ENCODE results near the gene UBE4B. TPM values are rescaled to one million over a fixed set of nuclear protein-coding genes. Genes with fewer than 3 reads are reported as not detected.

Gene UBE4B
- total and polyA plus RNA-seq, 2 of the 4 experiments (the other 2 are of a cell fraction) = 26.5 to 39.3 TPM

DNA sequence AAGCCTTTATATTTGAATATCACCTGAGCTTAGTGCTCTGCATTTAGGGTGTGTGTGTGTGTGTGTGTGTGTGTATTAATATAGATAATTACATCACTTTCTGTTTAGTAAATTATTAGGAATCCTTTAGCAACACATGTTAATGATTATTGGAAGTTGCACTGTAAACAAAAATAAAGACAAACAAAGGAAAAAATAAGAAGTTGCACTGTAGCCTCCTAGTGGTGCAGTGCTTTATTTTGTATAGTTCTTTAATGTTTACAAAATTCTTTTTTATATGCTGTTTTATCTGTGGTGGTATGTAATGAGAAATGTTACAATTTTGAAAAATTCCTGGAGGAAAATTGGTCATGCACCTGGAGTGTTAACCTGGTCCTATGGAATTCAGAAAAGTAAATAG, 69.2 kb downstream of the UBE4B start:
- no peak overlapping the region for H2AFZ ChIP-seq (replicated peaks; ENCODE audit: low read length, poor library complexity)
- no peak overlapping the region for H2AK5ac ChIP-seq (ENCODE audit: low read depth, low read length)
- no peaks in the 10 kb centered on the region for H3K27me3 ChIP-seq (ENCODE audit: control insufficient read depth, insufficient read depth, low read length)
- H2AK9ac ChIP-seq (replicated peaks; ENCODE audit: low read depth, low read length, poor library complexity) = no peak overlapping the region
- no peak overlapping the region for H3K27ac ChIP-seq (ENCODE audit: insufficient read depth, low read length)
- dilution Hi-C loops (cut with HindIII; ENCODE audit: low sequenced_read_pairs, unreplicated experiment) (no loop called here), intact Hi-C loops (cut with micrococcal nuclease) (no loop called here), in situ Hi-C loops (cut with MboI; ENCODE audit: low sequenced_read_pairs) (no loop called here)
- H4K8ac ChIP-seq (ENCODE audit: low read depth in 2 of 2, low read length in 2 of 2) = no peak overlapping the region
- BruUV-seq (replicated peaks) = no TSS peak
- H3K36me3 ChIP-seq (ENCODE audit: control insufficient read depth, insufficient read depth, low read length) = peaks cover 29% of the 10 kb centered on the region
- no peak overlapping the region for H2BK20ac ChIP-seq (ENCODE audit: low read depth, low read length)
- H3K9ac ChIP-seq (ENCODE audit: low read depth, low read length) = no peak overlapping the region
- no peak overlapping the region for H2BK15ac ChIP-seq (ENCODE audit: low read depth, low read length)
- no peak overlapping the region for H3K23ac ChIP-seq (ENCODE audit: low read depth, low read length)
- H3K9me1 ChIP-seq (ENCODE audit: insufficient read depth, low read length) = peaks cover 7% of the 10 kb centered on the region; the same call in 1 of the 2 replicates
- H3K79me1 ChIP-seq (ENCODE audit: low read depth in 1 of 2, low read length in 2 of 2) = peaks cover 5 to 9% of the 10 kb centered on the region in 2 experiments
- H3K56ac ChIP-seq (ENCODE audit: extremely low read depth, insufficient read depth, low read length) = no peak overlapping the region
- no peak overlapping the region for H3K4me3 ChIP-seq (ENCODE audit: insufficient read depth, low read depth, low read length)
- no peaks in the 10 kb centered on the region for H4K20me1 ChIP-seq (ENCODE audit: insufficient read depth, low read length)
- no peak overlapping the region for H3K4me2 ChIP-seq (ENCODE audit: low read depth, low read length)
- no peaks in the 10 kb centered on the region for H3K9me3 ChIP-seq (ENCODE audit: control insufficient read depth, insufficient read depth, low read length)
- no peak overlapping the region for H3K14ac ChIP-seq (replicated peaks; ENCODE audit: low read depth, low read length)
- no peak overlapping the region for H4K5ac ChIP-seq (ENCODE audit: low read depth, low read length)
- ATAC-seq (ENCODE audit: low read depth) (no peak), DNase-seq (no peak)
- no peak overlapping the region for H2BK120ac ChIP-seq (ENCODE audit: low read depth, low read length)
- H4K91ac ChIP-seq (ENCODE audit: insufficient read depth, low read depth, low read length) = no peak overlapping the region
- CTCF ChIA-PET = no interaction called here
- H3K18ac ChIP-seq (ENCODE audit: low read depth, low read length) = no peak overlapping the region
- H3K4ac ChIP-seq (ENCODE audit: low read depth, low read length) = no peak overlapping the region
- no peaks in the 10 kb centered on the region for H3K4me1 ChIP-seq (ENCODE audit: control insufficient read depth, insufficient read depth, low read length)
- H2BK5ac ChIP-seq (ENCODE audit: low read depth, low read length, poor library complexity, severe bottlenecking) = no peak overlapping the region
- TF ChIP-seq BHLHE40 (IDR thresholded peaks at IDR 0.05; ENCODE audit: low read depth, low read length) = no peak
- TF ChIP-seq CTCF (conservative IDR thresholded peaks at IDR 0.05; ENCODE audit: low read depth, low read length) = peak; percentile 25
- POLR2A ChIA-PET (ENCODE audit: unreplicated experiment) = no interaction called here
